ENCODE data around the gene CNOT1. TPM values are rescaled to one million over a fixed set of nuclear protein-coding genes. Genes with fewer than 3 reads are reported as not detected.

The CNOT1 gene
- total and polyA plus RNA-seq, 3 experiments from 2014 or later = 111 to 338 (median 326) TPM

GRCh38 chr16:58501242-58502131 is 128.1 kb downstream of the CNOT1 start:
- ChIA-PET POLR2A (no interaction called here), CTCF (interaction anchor here (1.1 to 2.5 kb wide), 3 partner anchors 10 to 165 kb away, joined by 3 to 8 read pairs (median 4); no protein-coding TSS in a partner anchor)
- H3K4me1 Mint-ChIP-seq = peaks cover 13 to 28% (median 16%) of the 10 kb centered on the region in 3 donors
- H3K27me3 ChIP-seq (ENCODE audit: insufficient read depth, low read length, poor library complexity, severe bottlenecking) = no peaks in the 10 kb centered on the region
- DNase-seq = peak in 3 of 5 donors; percentile 24 to 57 (median 36)
- peak overlapping the region; percentile 58 for H3K4me3 ChIP-seq (ENCODE audit: low read length)
- H3K27me3 Mint-ChIP-seq = peaks cover 29 to 41% of the 10 kb centered on the region in 2 donors
- H3K4me1 ChIP-seq (ENCODE audit: insufficient read depth, low read length) = peaks cover 23% of the 10 kb centered on the region
- no peaks in the 10 kb centered on the region for H3K9me3 ChIP-seq (ENCODE audit: low read length)
- H3K9me3 Mint-ChIP-seq = no peaks in the 10 kb centered on the region
- H3K36me3 Mint-ChIP-seq = no peaks in the 10 kb centered on the region
- H3K4me3 Mint-ChIP-seq = peak overlapping the region in 6 of 7 donors; percentile 64 to 88 (median 74)
- H3K36me3 ChIP-seq (ENCODE audit: insufficient read depth, low read length) = no peaks in the 10 kb centered on the region
- peak overlapping the region in 3 of 8 donors; percentile 14 to 86 (median 29) for H3K27ac Mint-ChIP-seq
- H3K27ac ChIP-seq (ENCODE audit: low read depth, low read length) = no peak overlapping the region

DNA sequence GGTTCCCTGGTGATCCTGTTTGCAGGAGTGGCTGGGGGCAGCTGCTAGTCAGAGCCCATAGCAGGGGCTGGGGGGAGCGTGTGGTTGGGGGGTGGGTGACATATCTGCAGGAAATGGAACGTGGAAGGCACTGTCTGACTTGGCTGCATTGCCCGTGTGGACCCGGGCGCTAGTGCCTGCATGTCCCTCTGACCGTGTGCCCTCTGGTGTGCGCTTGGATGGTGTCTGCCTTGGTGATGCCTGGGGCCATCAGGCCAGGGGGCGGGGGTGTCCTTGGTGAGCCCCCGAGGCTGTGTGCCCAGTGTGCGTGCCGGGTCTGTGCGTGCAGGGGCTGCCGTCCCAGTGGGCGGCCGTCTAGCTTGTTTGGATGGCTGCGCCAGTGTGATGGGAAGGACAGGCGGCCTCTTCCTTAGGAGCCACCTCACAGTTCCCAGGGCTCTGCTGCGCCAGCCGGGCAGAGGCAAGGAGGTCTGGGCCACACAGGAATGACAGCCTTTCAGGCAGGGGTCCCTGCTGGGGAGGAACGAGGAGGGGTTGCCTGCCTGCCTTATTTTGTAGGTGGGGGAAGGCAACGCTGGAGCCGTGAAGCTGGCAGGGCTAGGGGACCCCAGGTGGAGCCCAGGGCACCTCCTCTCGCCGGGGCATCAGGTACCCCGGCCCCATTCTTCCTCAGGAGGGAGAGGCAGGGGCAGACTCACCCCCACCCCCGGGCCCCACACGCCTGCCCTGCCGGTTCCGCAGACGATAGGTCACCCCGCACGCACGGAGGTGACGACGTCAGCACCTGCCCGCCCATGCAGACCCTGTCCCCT is 129.0 kb downstream of the CNOT1 start:
- POLR2A ChIA-PET = no interaction called here
- DNase-seq = peak in 1 of 5 donors; percentile 6

DNA sequence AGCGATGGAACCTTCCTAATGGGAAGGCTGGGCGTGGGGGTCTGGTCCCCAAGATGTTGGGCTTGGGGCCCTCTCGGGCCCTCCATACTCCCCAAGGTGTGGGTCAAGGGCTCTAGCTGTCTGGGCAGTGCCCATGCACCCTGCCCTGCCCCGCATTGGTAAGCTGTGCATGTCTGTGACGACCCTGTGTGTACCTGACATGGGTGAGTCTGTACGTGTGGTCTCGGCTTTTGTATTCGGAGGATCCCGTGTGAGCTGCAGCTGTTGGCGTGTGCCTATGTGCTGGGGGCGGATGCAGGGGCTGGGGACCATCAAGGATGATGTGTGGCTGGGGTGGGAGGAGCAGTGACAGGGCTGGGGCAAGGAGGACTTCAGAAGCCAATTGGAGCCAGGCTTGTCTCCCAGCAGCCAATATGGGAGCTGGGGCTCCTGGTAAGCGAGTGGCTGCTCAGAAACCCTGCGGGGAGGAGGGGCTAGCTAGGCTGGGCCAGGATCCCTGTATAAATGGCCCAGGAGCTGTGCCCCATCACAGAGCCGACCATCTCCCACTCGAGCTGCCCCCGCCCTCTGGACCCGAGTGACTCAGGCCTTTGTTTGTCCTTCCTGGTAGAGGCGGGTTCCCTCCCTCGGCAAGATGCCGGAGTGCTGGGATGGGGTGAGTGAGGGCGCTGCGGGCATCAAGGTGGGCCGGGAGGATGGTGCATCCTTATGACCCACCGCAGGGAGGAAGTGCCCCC is 129.8 kb downstream of the CNOT1 start, which contains the start of gene NDRG4:
Gene NDRG4 (plus strand): TSS at position 529 of the 737 bp plus-strand sequence. CDS start 106 bp downstream, at position 635.
- DNase-seq = peak in 4 of 5 donors; percentile 14 to 69 (median 52)
- peak within 1 kb of the TSS; percentile 37 to 74 (median 62) for H3K4me3 Mint-ChIP-seq
- ChIA-PET CTCF (interaction anchor here (1.0 to 2.5 kb wide), 4 partner anchors 12 to 256 kb away, joined by 3 to 11 read pairs (median 6); no protein-coding TSS in a partner anchor), POLR2A (no interaction called here)
- H3K27me3 Mint-ChIP-seq = peaks cover 26 to 50% of the 10 kb centered on the region in 2 donors
- Histone ChIP-seq H3K9me3 (ENCODE audit: low read length) (no peaks in the 10 kb centered on the region), H3K27me3 (ENCODE audit: insufficient read depth, low read length, poor library complexity, severe bottlenecking) (no peaks in the 10 kb centered on the region), H3K36me3 (ENCODE audit: insufficient read depth, low read length) (no peaks in the 10 kb centered on the region), H3K4me1 (ENCODE audit: insufficient read depth, low read length) (peaks cover 23% of the 10 kb centered on the region), H3K4me3 (ENCODE audit: low read length) (peak within 1 kb of the TSS; percentile 58), H3K27ac (ENCODE audit: low read depth, low read length) (no peak within 1 kb of the TSS)
- no peaks in the 10 kb centered on the region for H3K36me3 Mint-ChIP-seq
- peaks cover 13 to 33% (median 23%) of the 10 kb centered on the region in 3 donors for H3K4me1 Mint-ChIP-seq
- peak within 1 kb of the TSS in 2 of 8 donors; percentile 58 to 63 for H3K27ac Mint-ChIP-seq
- H3K9me3 Mint-ChIP-seq = no peaks in the 10 kb centered on the region

More for the DNA sequence above, 129.0 kb downstream of the CNOT1 start:
- CTCF ChIA-PET = interaction anchor here (1.0 to 2.5 kb wide), 4 partner anchors 11 to 164 kb away, joined by 3 to 11 read pairs (median 6); no protein-coding TSS in a partner anchor
- no peaks in the 10 kb centered on the region for H3K27me3 ChIP-seq (ENCODE audit: insufficient read depth, low read length, poor library complexity, severe bottlenecking)
- Mint-ChIP-seq H3K4me1 (peaks cover 13 to 28% (median 17%) of the 10 kb centered on the region in 3 donors), H3K27me3 (peaks cover 26 to 43% of the 10 kb centered on the region in 2 donors), H3K9me3 (no peaks in the 10 kb centered on the region), H3K4me3 (peak overlapping the region; percentile 37 to 88 (median 74)), H3K36me3 (no peaks in the 10 kb centered on the region), H3K27ac (peak overlapping the region in 3 of 8 donors; percentile 14 to 58 (median 17))
- peak overlapping the region; percentile 58 for H3K4me3 ChIP-seq (ENCODE audit: low read length)
- no peaks in the 10 kb centered on the region for H3K9me3 ChIP-seq (ENCODE audit: low read length)
- no peak overlapping the region for H3K27ac ChIP-seq (ENCODE audit: low read depth, low read length)
- H3K4me1 ChIP-seq (ENCODE audit: insufficient read depth, low read length) = peaks cover 23% of the 10 kb centered on the region
- no peaks in the 10 kb centered on the region for H3K36me3 ChIP-seq (ENCODE audit: insufficient read depth, low read length)

GRCh38 chr16:58499092-58499511 is 130.5 kb downstream of the CNOT1 start:
- Histone ChIP-seq H3K36me3 (ENCODE audit: insufficient read depth, low read length) (no peaks in the 10 kb centered on the region), H3K27ac (ENCODE audit: low read depth, low read length) (no peak overlapping the region), H3K4me3 (ENCODE audit: low read length) (no peak overlapping the region), H3K9me3 (ENCODE audit: low read length) (no peaks in the 10 kb centered on the region), H3K27me3 (ENCODE audit: insufficient read depth, low read length, poor library complexity, severe bottlenecking) (no peaks in the 10 kb centered on the region), H3K4me1 (ENCODE audit: insufficient read depth, low read length) (peaks cover 23% of the 10 kb centered on the region)
- Mint-ChIP-seq H3K36me3 (no peaks in the 10 kb centered on the region), H3K9me3 (no peaks in the 10 kb centered on the region), H3K27ac (no peak overlapping the region), H3K4me1 (peaks cover 13 to 33% (median 23%) of the 10 kb centered on the region in 3 donors), H3K4me3 (no peak overlapping the region), H3K27me3 (peaks cover 26 to 51% of the 10 kb centered on the region in 2 donors)
- ChIA-PET CTCF (interaction anchor here (1.1 to 1.5 kb wide), 2 partner anchors 12 to 257 kb away, joined by 3 to 11 read pairs; no protein-coding TSS in a partner anchor), POLR2A (no interaction called here)
- no peak for DNase-seq

DNA sequence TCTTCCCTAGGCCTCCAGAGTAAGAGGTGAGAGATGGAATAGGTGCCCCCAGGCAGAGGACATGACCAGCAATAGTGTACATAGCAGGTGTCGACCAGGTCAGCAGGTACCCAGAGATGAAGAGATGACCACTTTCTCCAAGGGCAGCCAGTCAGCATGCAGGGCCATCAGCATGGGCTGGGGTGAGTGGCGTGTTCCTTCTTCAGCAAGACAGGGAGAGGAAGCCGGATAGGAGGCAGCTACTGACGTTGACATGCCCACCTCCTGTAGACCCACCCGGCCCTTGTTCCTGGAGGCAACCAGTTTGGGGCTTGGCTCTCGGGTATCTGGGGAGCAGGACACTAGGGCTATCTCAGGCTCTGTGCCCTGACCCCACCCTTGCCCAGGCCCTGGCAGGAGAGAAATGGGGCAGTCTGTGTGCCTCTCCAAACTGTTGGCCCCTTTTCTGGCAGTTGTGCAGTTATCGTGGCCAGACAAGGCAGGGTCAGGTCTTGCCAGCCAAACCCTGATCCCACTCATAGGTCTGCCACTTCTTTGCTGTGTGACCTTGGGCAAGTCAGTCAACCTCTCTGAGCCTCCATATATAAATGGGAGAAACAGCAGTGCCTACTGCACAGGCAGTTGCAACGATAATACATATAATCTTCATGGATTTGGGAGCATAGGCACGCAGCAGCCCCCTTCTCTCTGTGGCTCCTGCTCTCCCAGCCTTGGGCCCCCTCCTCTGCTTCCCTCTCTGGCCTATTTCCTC is 131.1 kb downstream of the CNOT1 start:
- Mint-ChIP-seq H3K9me3 (no peaks in the 10 kb centered on the region), H3K36me3 (no peaks in the 10 kb centered on the region), H3K27me3 (peaks cover 26 to 52% of the 10 kb centered on the region in 2 donors), H3K4me3 (no peak overlapping the region), H3K4me1 (peaks cover 13 to 33% (median 23%) of the 10 kb centered on the region in 3 donors), H3K27ac (no peak overlapping the region)
- ChIA-PET CTCF (no interaction called here), POLR2A (no interaction called here)
- H3K9me3 ChIP-seq (ENCODE audit: low read length) = no peaks in the 10 kb centered on the region
- no peak for DNase-seq
- H3K4me3 ChIP-seq (ENCODE audit: low read length) = no peak overlapping the region
- peaks cover 23% of the 10 kb centered on the region for H3K4me1 ChIP-seq (ENCODE audit: insufficient read depth, low read length)
- H3K36me3 ChIP-seq (ENCODE audit: insufficient read depth, low read length) = no peaks in the 10 kb centered on the region
- no peaks in the 10 kb centered on the region for H3K27me3 ChIP-seq (ENCODE audit: insufficient read depth, low read length, poor library complexity, severe bottlenecking)
- no peak overlapping the region for H3K27ac ChIP-seq (ENCODE audit: low read depth, low read length)

GRCh38 chr16:58497935-58498334 is 131.7 kb downstream of the CNOT1 start:
- Histone ChIP-seq H3K27me3 (ENCODE audit: insufficient read depth, low read length, poor library complexity, severe bottlenecking) (no peaks in the 10 kb centered on the region), H3K27ac (ENCODE audit: low read depth, low read length) (no peak overlapping the region), H3K36me3 (ENCODE audit: insufficient read depth, low read length) (no peaks in the 10 kb centered on the region), H3K9me3 (ENCODE audit: low read length) (no peaks in the 10 kb centered on the region), H3K4me1 (ENCODE audit: insufficient read depth, low read length) (peaks cover 23% of the 10 kb centered on the region), H3K4me3 (ENCODE audit: low read length) (no peak overlapping the region)
- peaks cover 13 to 33% (median 23%) of the 10 kb centered on the region in 3 donors for H3K4me1 Mint-ChIP-seq
- ChIA-PET POLR2A (no interaction called here), CTCF (interaction anchor here (1.1 kb wide), 1 partner anchor 9 kb away, joined by 3 read pairs; no protein-coding TSS in a partner anchor)
- no peaks in the 10 kb centered on the region for H3K9me3 Mint-ChIP-seq
- H3K27me3 Mint-ChIP-seq = peaks cover 27 to 49% of the 10 kb centered on the region in 2 donors
- peak overlapping the region in 1 of 8 donors; percentile 64 for H3K27ac Mint-ChIP-seq
- DNase-seq = no peak
- H3K4me3 Mint-ChIP-seq = peak overlapping the region in 2 of 7 donors; percentile 3 to 75
- no peaks in the 10 kb centered on the region for H3K36me3 Mint-ChIP-seq

All from CD8-positive, alpha-beta memory T cell (primary cell).